ENCODE results near the gene EPS15.

DNA sequence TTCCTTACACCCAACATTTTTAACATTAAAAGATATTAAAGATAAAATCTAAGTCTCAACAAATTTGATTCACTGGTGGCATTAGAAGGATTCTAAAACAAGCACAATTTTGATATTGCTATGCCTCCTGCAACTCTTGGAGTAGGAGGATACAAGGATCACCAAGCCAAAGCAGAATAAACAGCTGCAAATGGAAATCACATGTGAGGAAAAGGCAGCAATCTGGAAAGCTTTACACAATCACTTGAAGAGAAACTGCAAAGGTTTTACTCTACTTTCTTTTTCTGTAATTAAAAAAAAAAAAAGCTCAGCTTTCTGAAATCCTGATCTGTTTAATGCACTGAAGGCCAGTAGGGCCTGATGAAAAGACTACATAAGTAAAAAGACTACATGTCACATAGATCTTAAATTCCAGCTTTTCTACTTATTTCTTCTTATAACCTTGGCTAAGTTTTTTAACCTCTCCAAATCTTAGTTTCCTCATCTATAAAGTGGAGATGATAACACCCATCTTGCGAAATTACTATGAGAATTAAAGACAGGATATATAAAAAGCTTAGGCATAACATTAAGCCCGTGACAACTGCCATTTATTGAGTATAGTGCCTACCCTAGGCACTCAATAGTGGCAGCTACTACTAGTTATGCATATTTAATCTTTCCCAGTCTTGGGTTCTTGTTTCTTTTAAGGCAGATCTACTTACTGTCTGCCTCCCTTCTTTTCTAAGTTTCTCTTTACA lies 73.5 kb downstream of the EPS15 start:
- TF ChIP-seq, protein P1, sequence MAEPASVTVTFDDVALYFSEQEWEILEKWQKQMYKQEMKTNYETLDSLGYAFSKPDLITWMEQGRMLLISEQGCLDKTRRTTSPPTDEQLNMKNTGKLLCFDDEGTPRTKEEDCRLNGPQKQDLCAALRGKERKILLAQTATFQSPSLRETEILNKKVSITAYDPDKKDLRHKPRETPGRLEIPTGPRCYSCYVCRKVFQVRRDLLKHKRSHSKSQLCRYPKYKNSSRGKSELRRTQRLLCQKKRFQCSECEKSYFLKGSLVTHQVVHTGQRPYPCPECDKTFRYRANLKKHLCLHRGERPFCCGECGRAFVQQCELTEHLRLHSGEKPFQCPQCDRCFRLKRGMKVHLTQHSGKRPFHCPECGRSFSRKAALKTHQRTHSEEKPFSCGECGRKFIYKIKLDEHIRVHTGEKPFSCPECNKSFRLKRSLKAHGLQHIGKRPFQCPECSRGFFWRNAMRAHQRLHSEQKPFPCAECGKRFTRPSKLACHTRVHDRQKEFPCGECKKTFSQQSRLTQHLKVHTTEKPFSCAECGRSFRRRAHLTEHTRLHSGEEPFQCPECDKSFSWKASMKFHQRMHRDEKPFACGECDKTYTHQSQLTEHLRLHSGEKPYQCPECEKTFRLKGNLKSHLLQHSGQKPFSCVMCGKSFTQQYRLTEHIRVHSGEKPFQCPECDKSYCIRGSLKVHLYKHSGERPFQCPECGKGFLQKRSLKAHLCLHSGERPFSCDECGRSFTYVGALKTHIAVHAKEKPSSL (CRISPR knock-in tag; conservative IDR thresholded peaks at IDR 0.05), result no peak
- no peak for TF ChIP-seq SP1 (CRISPR knock-in tag; conservative IDR thresholded peaks at IDR 0.05)
- TF ChIP-seq ATF1 (CRISPR knock-in tag; IDR thresholded peaks at IDR 0.05), result no peak
- TF ChIP-seq, protein P2, sequence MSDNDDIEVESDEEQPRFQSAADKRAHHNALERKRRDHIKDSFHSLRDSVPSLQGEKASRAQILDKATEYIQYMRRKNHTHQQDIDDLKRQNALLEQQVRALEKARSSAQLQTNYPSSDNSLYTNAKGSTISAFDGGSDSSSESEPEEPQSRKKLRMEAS (CRISPR knock-in tag; IDR thresholded peaks at IDR 0.05), result no peak
- TF ChIP-seq, protein P3, sequence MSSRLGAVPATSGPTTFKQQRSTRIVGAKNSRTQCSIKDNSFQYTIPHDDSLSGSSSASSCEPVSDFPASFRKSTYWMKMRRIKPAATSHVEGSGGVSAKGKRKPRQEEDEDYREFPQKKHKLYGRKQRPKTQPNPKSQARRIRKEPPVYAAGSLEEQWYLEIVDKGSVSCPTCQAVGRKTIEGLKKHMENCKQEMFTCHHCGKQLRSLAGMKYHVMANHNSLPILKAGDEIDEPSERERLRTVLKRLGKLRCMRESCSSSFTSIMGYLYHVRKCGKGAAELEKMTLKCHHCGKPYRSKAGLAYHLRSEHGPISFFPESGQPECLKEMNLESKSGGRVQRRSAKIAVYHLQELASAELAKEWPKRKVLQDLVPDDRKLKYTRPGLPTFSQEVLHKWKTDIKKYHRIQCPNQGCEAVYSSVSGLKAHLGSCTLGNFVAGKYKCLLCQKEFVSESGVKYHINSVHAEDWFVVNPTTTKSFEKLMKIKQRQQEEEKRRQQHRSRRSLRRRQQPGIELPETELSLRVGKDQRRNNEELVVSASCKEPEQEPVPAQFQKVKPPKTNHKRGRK (CRISPR knock-in tag; IDR thresholded peaks at IDR 0.05; ENCODE audit: borderline replicate concordance), result no peak
- TF ChIP-seq CREB1 (CRISPR knock-in tag; IDR thresholded peaks at IDR 0.05), result no peak
- no peak for TF ChIP-seq CTCF (IDR thresholded peaks at IDR 0.05)
- TF ChIP-seq HMGXB4 (CRISPR knock-in tag; IDR thresholded peaks at IDR 0.05), result no peak
- no peak for TF ChIP-seq ZNF416 (CRISPR knock-in tag; IDR thresholded peaks at IDR 0.05)
- TF ChIP-seq, protein P4, sequence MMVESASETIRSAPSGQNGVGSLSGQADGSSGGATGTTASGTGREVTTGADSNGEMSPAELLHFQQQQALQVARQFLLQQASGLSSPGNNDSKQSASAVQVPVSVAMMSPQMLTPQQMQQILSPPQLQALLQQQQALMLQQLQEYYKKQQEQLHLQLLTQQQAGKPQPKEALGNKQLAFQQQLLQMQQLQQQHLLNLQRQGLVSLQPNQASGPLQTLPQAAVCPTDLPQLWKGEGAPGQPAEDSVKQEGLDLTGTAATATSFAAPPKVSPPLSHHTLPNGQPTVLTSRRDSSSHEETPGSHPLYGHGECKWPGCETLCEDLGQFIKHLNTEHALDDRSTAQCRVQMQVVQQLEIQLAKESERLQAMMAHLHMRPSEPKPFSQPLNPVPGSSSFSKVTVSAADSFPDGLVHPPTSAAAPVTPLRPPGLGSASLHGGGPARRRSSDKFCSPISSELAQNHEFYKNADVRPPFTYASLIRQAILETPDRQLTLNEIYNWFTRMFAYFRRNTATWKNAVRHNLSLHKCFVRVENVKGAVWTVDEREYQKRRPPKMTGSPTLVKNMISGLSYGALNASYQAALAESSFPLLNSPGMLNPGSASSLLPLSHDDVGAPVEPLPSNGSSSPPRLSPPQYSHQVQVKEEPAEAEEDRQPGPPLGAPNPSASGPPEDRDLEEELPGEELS (CRISPR knock-in tag; IDR thresholded peaks at IDR 0.05), result no peak
- TF ChIP-seq TP53 (CRISPR knock-in tag; IDR thresholded peaks at IDR 0.05), result no peak
- TF ChIP-seq E2F4 (CRISPR knock-in tag; IDR thresholded peaks at IDR 0.05; ENCODE audit: borderline replicate concordance, low read depth), result no peak
- no peak for TF ChIP-seq TEAD4 (CRISPR knock-in tag; IDR thresholded peaks at IDR 0.05)
